ENCODE results near the gene SPOCK1.

SPOCK1 gene

DNA sequence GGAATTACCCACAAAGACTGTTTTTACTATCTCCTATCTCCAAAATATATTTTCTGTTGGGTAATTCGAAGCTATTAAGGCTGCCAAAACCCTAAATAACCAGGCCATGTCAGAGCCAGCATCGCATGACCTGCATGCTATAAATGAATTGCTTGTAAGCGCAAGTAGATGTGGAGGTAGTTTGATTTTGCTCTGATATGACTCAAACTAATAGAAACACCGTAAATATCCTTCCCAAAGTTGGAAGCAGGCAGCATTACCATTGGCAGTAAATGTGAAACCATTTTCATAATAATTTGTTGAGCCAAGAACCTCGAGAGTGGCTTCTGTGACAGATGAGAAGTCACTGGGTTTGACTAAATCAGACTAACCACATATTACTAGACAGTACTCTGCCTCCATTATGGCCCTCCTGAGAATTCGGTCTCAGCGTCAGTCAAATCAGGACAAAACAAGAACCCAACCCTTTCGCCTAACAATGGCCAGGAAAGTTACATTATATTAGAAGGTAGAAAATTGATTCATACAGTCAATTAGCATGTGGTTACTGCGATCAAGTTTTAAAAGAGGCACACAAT lies 289.8 kb downstream of the SPOCK1 start:
- no peak overlapping the region for H3K4me3 ChIP-seq (IDR thresholded peaks at IDR 0.05; ENCODE audit: insufficient read depth, low read depth, low read length)
- no peak overlapping the region for H3K4me2 ChIP-seq
- no peaks in the 10 kb centered on the region for H3K36me3 ChIP-seq (ENCODE audit: insufficient read depth)
- no peak overlapping the region for H2AFZ ChIP-seq (ENCODE audit: low read depth)
- H3K9ac ChIP-seq, result no peak overlapping the region
- no peaks in the 10 kb centered on the region for H3K4me1 ChIP-seq (ENCODE audit: low read depth, poor library complexity, severe bottlenecking)
- H3K79me2 ChIP-seq (ENCODE audit: insufficient read depth, low read depth), result no peaks in the 10 kb centered on the region
- H3K27ac ChIP-seq, result no peak overlapping the region
- H3K27me3 ChIP-seq (ENCODE audit: insufficient read depth, low read depth), result no peaks in the 10 kb centered on the region
- no peaks in the 10 kb centered on the region for H4K20me1 ChIP-seq (ENCODE audit: insufficient read depth)
- TF ChIP-seq, protein P1, sequence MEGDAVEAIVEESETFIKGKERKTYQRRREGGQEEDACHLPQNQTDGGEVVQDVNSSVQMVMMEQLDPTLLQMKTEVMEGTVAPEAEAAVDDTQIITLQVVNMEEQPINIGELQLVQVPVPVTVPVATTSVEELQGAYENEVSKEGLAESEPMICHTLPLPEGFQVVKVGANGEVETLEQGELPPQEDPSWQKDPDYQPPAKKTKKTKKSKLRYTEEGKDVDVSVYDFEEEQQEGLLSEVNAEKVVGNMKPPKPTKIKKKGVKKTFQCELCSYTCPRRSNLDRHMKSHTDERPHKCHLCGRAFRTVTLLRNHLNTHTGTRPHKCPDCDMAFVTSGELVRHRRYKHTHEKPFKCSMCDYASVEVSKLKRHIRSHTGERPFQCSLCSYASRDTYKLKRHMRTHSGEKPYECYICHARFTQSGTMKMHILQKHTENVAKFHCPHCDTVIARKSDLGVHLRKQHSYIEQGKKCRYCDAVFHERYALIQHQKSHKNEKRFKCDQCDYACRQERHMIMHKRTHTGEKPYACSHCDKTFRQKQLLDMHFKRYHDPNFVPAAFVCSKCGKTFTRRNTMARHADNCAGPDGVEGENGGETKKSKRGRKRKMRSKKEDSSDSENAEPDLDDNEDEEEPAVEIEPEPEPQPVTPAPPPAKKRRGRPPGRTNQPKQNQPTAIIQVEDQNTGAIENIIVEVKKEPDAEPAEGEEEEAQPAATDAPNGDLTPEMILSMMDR (conservative IDR thresholded peaks at IDR 0.05; ENCODE audit: low read depth, low read length), result no peak

DNA sequence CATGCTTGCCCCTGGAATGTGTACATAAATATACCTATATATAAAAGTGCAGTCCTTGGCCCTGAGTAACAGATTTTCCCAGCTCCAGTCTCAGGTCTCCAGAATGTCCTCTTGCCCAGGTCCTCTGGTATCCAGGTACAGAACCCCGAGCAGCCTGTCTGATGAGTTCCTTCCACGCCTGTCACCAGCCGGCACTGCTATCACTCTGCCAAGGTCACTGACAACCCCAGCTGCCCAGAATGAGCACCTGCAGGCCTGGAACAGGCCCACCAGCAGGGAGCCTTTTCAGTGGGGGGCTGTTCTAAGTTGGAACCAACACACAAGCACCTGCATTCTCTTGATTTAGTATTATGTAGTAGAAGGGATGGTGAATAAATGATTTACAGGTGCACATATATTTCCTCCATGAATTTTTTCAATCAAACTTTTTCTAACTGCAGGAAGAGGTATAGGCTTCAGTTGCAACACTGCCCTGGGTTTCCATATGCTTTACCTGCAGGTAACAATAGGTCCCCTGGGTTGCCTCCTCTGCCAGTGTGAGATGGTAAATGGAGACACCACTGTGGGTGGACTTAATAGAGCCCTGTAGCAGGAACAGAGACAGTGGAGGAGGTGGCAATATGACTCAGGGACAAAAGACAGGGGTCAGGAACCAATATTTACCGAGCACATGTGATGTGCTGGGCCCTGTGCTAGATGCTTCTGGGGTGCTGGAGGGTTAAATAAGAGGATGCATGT lies 291.9 kb downstream of the SPOCK1 start:
- Histone ChIP-seq H4K20me1 (ENCODE audit: insufficient read depth) (no peaks in the 10 kb centered on the region), H2AFZ (ENCODE audit: low read depth) (no peak overlapping the region), H3K4me3 (IDR thresholded peaks at IDR 0.05; ENCODE audit: insufficient read depth, low read depth, low read length) (no peak overlapping the region), H3K4me2 (no peak overlapping the region), H3K79me2 (ENCODE audit: insufficient read depth, low read depth) (no peaks in the 10 kb centered on the region), H3K4me1 (ENCODE audit: low read depth, poor library complexity, severe bottlenecking) (no peaks in the 10 kb centered on the region), H3K27ac (no peak overlapping the region), H3K9ac (no peak overlapping the region), H3K36me3 (ENCODE audit: insufficient read depth) (no peaks in the 10 kb centered on the region), H3K27me3 (ENCODE audit: insufficient read depth, low read depth) (no peaks in the 10 kb centered on the region)
- TF ChIP-seq, protein P1 (conservative IDR thresholded peaks at IDR 0.05; ENCODE audit: low read depth, low read length), result no peak

DNA sequence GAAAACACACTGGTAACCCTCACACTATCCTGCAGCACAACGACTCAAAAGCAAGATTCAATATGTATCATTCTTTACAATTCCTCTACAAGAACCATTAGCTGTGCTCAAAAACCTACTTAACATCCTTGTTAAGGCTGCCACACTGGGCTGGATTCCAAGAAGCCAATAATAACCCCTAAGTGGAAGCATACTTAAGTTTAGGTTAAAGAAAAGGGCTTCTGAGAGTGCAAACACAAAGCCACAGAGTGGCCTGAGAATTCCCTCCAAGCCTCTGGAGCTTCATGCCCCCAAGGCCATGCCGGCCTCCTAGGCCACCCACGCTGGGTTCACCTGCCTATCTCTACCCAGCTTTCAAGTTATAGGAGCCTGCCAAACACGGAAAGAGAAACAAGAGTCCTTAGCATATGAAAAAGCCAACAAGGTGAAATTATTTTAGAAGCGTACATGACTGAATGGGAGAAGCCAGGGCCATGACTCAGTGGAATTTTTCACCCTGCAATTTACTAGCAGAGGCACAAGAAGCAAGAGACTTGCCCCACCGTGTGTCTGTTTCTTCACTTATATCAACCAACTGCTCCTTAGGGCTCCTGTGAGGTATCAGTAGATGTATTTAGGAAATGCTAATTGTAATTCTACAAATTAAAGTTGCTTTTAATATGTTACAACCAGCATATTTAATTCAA lies 293.0 kb downstream of the SPOCK1 start:
- Histone ChIP-seq H3K9ac (no peak overlapping the region), H3K36me3 (ENCODE audit: insufficient read depth) (no peaks in the 10 kb centered on the region), H3K79me2 (ENCODE audit: insufficient read depth, low read depth) (no peaks in the 10 kb centered on the region), H3K27ac (no peak overlapping the region), H3K27me3 (ENCODE audit: insufficient read depth, low read depth) (no peaks in the 10 kb centered on the region), H3K4me3 (IDR thresholded peaks at IDR 0.05; ENCODE audit: insufficient read depth, low read depth, low read length) (no peak overlapping the region), H2AFZ (ENCODE audit: low read depth) (no peak overlapping the region), H3K4me1 (ENCODE audit: low read depth, poor library complexity, severe bottlenecking) (no peaks in the 10 kb centered on the region), H4K20me1 (ENCODE audit: insufficient read depth) (no peaks in the 10 kb centered on the region), H3K4me2 (no peak overlapping the region)
- TF ChIP-seq, protein P1 (conservative IDR thresholded peaks at IDR 0.05; ENCODE audit: low read depth, low read length), result no peak

DNA sequence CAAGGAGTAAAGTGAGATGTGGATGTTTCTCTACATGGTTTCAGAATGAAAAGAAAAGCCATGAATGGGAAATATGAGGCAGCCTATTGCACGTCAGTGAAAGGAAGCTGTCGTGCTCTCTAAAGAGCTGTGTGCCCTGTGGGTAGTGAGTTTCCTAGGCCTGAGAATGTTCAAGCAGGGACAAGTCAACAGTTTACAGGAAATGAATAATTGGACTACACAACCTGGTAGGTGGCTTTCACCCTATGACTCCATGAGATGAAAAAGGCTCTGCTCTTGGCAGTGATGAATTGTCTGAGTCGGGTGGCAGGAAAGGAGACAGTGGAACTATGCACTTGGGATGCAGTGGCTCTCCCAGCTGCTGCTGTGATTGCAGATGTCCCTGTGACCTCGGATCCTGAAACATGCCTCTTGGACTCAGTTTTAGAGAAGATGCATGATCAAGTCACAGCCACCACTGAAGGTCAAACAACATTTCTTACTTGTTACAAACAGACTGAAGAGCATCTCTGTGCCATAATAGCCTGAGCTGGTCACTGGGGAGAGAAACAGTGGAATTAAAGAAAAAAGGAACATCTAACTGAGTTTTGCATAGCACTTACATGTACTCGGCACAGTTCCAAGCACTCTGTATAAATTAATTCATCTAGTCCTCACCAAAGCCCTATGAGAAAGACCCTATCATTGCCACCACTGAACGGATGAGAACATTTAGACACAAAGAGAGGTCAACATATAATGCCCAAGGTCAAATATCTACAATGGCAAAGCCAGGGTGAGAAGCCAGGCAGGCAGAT lies 293.7 kb downstream of the SPOCK1 start:
- Histone ChIP-seq H3K27ac (no peak overlapping the region), H3K4me3 (IDR thresholded peaks at IDR 0.05; ENCODE audit: insufficient read depth, low read depth, low read length) (no peak overlapping the region), H3K36me3 (ENCODE audit: insufficient read depth) (no peaks in the 10 kb centered on the region), H3K4me2 (no peak overlapping the region), H3K9ac (no peak overlapping the region), H3K79me2 (ENCODE audit: insufficient read depth, low read depth) (no peaks in the 10 kb centered on the region), H3K27me3 (ENCODE audit: insufficient read depth, low read depth) (no peaks in the 10 kb centered on the region), H2AFZ (ENCODE audit: low read depth) (no peak overlapping the region), H3K4me1 (ENCODE audit: low read depth, poor library complexity, severe bottlenecking) (no peaks in the 10 kb centered on the region), H4K20me1 (ENCODE audit: insufficient read depth) (no peaks in the 10 kb centered on the region)
- TF ChIP-seq, protein P1 (conservative IDR thresholded peaks at IDR 0.05; ENCODE audit: low read depth, low read length), result no peak
